T-helper 2 cell (primary cell): Measurements from ENCODE around the gene DNAJC1.

ENCODE experiments used
- DNase-seq, 5 experiments: peaks; one replicate each; pipeline versions ENCODE4 v3.0.0 to v3.0.0-alpha.2; 2012 to 2022

Gene DNAJC1

GRCh38 chr10:22005763-22006162 lies 2.2 kb upstream of the DNAJC1 start:
- no peak for DNase-seq

GRCh38 chr10:22003964-22004281 lies 393 bp upstream of the DNAJC1 start:
- DNase-seq, result no peak

- peak in 2 of 5 experiments; percentile 53 to 74 for DNase-seq
These were observed 846 bp downstream of the DNAJC1 start for GRCh38 chr10:22002591-22003176.

GRCh38 chr10:21995557-21995956 lies 8.0 kb downstream of the DNAJC1 start:
- DNase-seq, result no peak

GRCh38 chr10:21993360-21994001 lies 10.0 kb downstream of the DNAJC1 start:
- peak in 2 of 5 experiments; percentile 23 to 50 for DNase-seq

- DNase-seq, result no peak
These were observed 11.7 kb downstream of the DNAJC1 start for GRCh38 chr10:21991785-21992184.

- DNase-seq, result no peak
These were observed 13.1 kb downstream of the DNAJC1 start for GRCh38 chr10:21990449-21990848.

GRCh38 chr10:21989453-21990154 lies 13.9 kb downstream of the DNAJC1 start:
- DNase-seq, result peak in 1 of 5 experiments; percentile 61

- no peak for DNase-seq
These were observed 18.0 kb downstream of the DNAJC1 start for GRCh38 chr10:21985541-21985940.

GRCh38 chr10:21981118-21981517 lies 22.4 kb downstream of the DNAJC1 start:
- DNase-seq, result no peak

GRCh38 chr10:21980691-21981090 lies 22.8 kb downstream of the DNAJC1 start:
- DNase-seq, result no peak

GRCh38 chr10:21978191-21978862 lies 25.2 kb downstream of the DNAJC1 start:
- no peak for DNase-seq

GRCh38 chr10:21976739-21977138 lies 26.8 kb downstream of the DNAJC1 start:
- DNase-seq, result no peak

GRCh38 chr10:21976280-21976679 lies 27.2 kb downstream of the DNAJC1 start:
- DNase-seq, result no peak

GRCh38 chr10:21975378-21975990 lies 28.0 kb downstream of the DNAJC1 start:
- no peak for DNase-seq

- DNase-seq, result no peak
These were observed 30.9 kb downstream of the DNAJC1 start for GRCh38 chr10:21972584-21972983.

- no peak for DNase-seq
These were observed 33.9 kb downstream of the DNAJC1 start for GRCh38 chr10:21969326-21970287.

GRCh38 chr10:21964983-21965665 lies 38.4 kb downstream of the DNAJC1 start:
- DNase-seq, result no peak

GRCh38 chr10:21962358-21962757 lies 41.2 kb downstream of the DNAJC1 start:
- DNase-seq, result no peak

GRCh38 chr10:21961847-21962246 lies 41.7 kb downstream of the DNAJC1 start:
- no peak for DNase-seq

- DNase-seq, result no peak
These were observed 43.5 kb downstream of the DNAJC1 start for GRCh38 chr10:21959998-21960397.
